Measurements from ENCODE around the gene ZNF695.
A peak's percentile ranks its signal among the peaks of the same experiment; 100 is the strongest.
"Not testable (repeated sequence)": the region's sequence is repeated elsewhere in the genome, so short reads cannot be mapped to it uniquely, and the experiment has no call there.

The ZNF695 gene

GRCh38 chr1:247007511-247008405, at the start of gene ZNF695:
ZNF695 (minus strand) TSS chr1:247008057; CDS start chr1:247007908, 149 bp downstream.
- peak; percentile 41 for DNase-seq (ENCODE audit: low read depth)

GRCh38 chr1:247056071-247056470, 48.2 kb upstream of the ZNF695 start:
- DNase-seq (ENCODE audit: low read depth), result no peak

GRCh38 chr1:247054992-247055415, 47.1 kb upstream of the ZNF695 start:
- DNase-seq (ENCODE audit: low read depth), result no peak

GRCh38 chr1:247047702-247048101, 39.8 kb upstream of the ZNF695 start:
- DNase-seq (ENCODE audit: low read depth), result no peak

GRCh38 chr1:247047260-247047659, 39.4 kb upstream of the ZNF695 start:
- no peak for DNase-seq (ENCODE audit: low read depth)

GRCh38 chr1:247043406-247043805, 35.5 kb upstream of the ZNF695 start:
- DNase-seq (ENCODE audit: low read depth), result no peak

- no peak for DNase-seq (ENCODE audit: low read depth)
Observed at GRCh38 chr1:247037511-247038320, 29.9 kb upstream of the ZNF695 start.

GRCh38 chr1:247032306-247032705, 24.4 kb upstream of the ZNF695 start:
- DNase-seq (ENCODE audit: low read depth), result not testable (repeated sequence)

- not testable (repeated sequence) for DNase-seq (ENCODE audit: low read depth)
Observed at GRCh38 chr1:247024658-247025057, 16.8 kb upstream of the ZNF695 start.

- no peak for DNase-seq (ENCODE audit: low read depth)
Observed at GRCh38 chr1:247013391-247013790, 5.5 kb upstream of the ZNF695 start.

GRCh38 chr1:247008406-247008799, 546 bp upstream of the ZNF695 start:
- no peak for DNase-seq (ENCODE audit: low read depth)

- DNase-seq (ENCODE audit: low read depth), result not testable (repeated sequence)
Observed at GRCh38 chr1:247004081-247004480, 3.8 kb downstream of the ZNF695 start.

GRCh38 chr1:246989901-246990300, 18.0 kb downstream of the ZNF695 start:
- no peak for DNase-seq (ENCODE audit: low read depth)

GRCh38 chr1:246988316-246988715, 19.5 kb downstream of the ZNF695 start:
- no peak for DNase-seq (ENCODE audit: low read depth)

- DNase-seq (ENCODE audit: low read depth), result no peak
Observed at GRCh38 chr1:246987083-246987690, 20.7 kb downstream of the ZNF695 start.

- no peak for DNase-seq (ENCODE audit: low read depth)
Observed at GRCh38 chr1:246978785-246979184, 29.1 kb downstream of the ZNF695 start.

- no peak for DNase-seq (ENCODE audit: low read depth)
Observed at GRCh38 chr1:246978281-246978680, 29.6 kb downstream of the ZNF695 start.

GRCh38 chr1:246971969-246972368, 35.9 kb downstream of the ZNF695 start:
- DNase-seq (ENCODE audit: low read depth), result no peak

- DNase-seq (ENCODE audit: low read depth), result peak; percentile 25
Observed at GRCh38 chr1:246971090-246971721, 36.7 kb downstream of the ZNF695 start.

GRCh38 chr1:246969621-246970020, 38.2 kb downstream of the ZNF695 start:
- no peak for DNase-seq (ENCODE audit: low read depth)

GRCh38 chr1:246966502-246966901, 41.4 kb downstream of the ZNF695 start:
- DNase-seq (ENCODE audit: low read depth), result no peak

All from stimulated activated CD8-positive, alpha-beta memory T cell treated with anti-CD3 and anti-CD28 coated beads, Interleukin-4, amount 100 ng/mL, for 24 hours (primary cell).